KMS-11 (cell line): ENCODE data around the gene TNC.

ENCODE experiments used
- H2AFZ ChIP-seq: fragments of 200-600 bp; sonication (generic); 2 replicates; pipeline ENCODE4 v1.6.1; 2016; ENCODE audit warnings: antibody characterized with exemption, mixed run types, low read depth
- H3K27ac ChIP-seq: fragments of 200-600 bp; sonication (generic); 2 replicates; pipeline ENCODE4 v1.6.1; 2016; ENCODE audit warnings: mild to moderate bottlenecking, mixed run types
- H3K27me3 ChIP-seq: fragments of 200-600 bp; sonication (generic); 2 replicates; pipeline ENCODE4 v1.6.1; 2017; ENCODE audit warnings: mild to moderate bottlenecking, low read depth, mixed run types, moderate library complexity; ENCODE audit not compliant: insufficient read depth
- H3K36me3 ChIP-seq: fragments of 200-600 bp; sonication (generic); 2 replicates; pipeline ENCODE4 v1.6.1; 2017; ENCODE audit warnings: mild to moderate bottlenecking, mixed run types; ENCODE audit not compliant: insufficient read depth
- H3K4me1 ChIP-seq: fragments of 200-600 bp; sonication (generic); 2 replicates; pipeline ENCODE4 v1.6.1; 2016; ENCODE audit warnings: mild to moderate bottlenecking, low read depth, mixed run types; ENCODE audit not compliant: poor library complexity, severe bottlenecking
- H3K4me2 ChIP-seq: fragments of 200-600 bp; sonication (generic); 2 replicates; pipeline ENCODE4 v1.7.0; 2016; ENCODE audit warnings: mild to moderate bottlenecking, mixed run types
- H3K4me3 ChIP-seq: fragments of 200-600 bp; sonication (generic); IDR thresholded peaks from 2 replicates; pipeline ENCODE4 v1.6.1; 2017; ENCODE audit warnings: low read depth, low read length, mixed read lengths; ENCODE audit not compliant: insufficient read depth
- H3K79me2 ChIP-seq: fragments of 200-600 bp; sonication (generic); 2 replicates; pipeline ENCODE4 v1.6.1; 2016; ENCODE audit warnings: low read depth, mixed run types; ENCODE audit not compliant: insufficient read depth
- H3K9ac ChIP-seq: fragments of 200-600 bp; sonication (generic); 2 replicates; pipeline ENCODE4 v1.6.1; 2016; ENCODE audit warnings: mild to moderate bottlenecking, mixed run types
- H4K20me1 ChIP-seq: fragments of 200-600 bp; sonication (generic); 2 replicates; pipeline ENCODE4 v1.6.1; 2016; ENCODE audit warnings: mild to moderate bottlenecking, mixed run types; ENCODE audit not compliant: insufficient read depth
- TF ChIP-seq, protein P1 (sequence below): fragments of 200-600 bp; sonication (generic); conservative IDR thresholded peaks from 2 replicates; pipeline ENCODE4 v1.6.1; 2017; ENCODE audit warnings: low read depth, mild to moderate bottlenecking, antibody characterized with exemption, low read length, moderate library complexity, mixed read lengths

TNC gene

DNA sequence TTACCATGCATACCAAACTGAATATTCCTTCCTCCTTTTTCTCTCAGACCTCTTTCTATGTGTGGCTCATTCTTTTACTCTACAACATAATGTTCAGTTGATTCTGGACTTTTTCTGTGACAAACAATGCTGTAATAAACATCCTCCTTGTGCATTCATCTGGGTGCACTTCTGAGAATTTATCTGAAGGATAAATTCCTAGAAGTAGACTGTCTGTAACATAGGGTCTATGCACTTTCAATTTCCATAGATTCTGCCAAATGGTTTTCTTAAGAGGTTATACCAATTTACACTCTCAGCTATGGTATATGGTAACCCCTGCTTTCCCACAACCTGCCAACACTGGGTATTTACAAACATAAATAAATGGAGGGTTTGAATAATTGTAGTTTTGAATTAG, 24.1 kb upstream of the TNC start:
- Histone ChIP-seq H3K4me1 (no peaks in the 10 kb centered on the region), H3K27me3 (no peaks in the 10 kb centered on the region), H3K27ac (no peak overlapping the region), H3K4me2 (no peak overlapping the region), H4K20me1 (no peaks in the 10 kb centered on the region), H3K9ac (no peak overlapping the region), H3K79me2 (no peaks in the 10 kb centered on the region), H3K4me3 (no peak overlapping the region), H3K36me3 (no peaks in the 10 kb centered on the region), H2AFZ (no peak overlapping the region)
- TF ChIP-seq, protein P1, sequence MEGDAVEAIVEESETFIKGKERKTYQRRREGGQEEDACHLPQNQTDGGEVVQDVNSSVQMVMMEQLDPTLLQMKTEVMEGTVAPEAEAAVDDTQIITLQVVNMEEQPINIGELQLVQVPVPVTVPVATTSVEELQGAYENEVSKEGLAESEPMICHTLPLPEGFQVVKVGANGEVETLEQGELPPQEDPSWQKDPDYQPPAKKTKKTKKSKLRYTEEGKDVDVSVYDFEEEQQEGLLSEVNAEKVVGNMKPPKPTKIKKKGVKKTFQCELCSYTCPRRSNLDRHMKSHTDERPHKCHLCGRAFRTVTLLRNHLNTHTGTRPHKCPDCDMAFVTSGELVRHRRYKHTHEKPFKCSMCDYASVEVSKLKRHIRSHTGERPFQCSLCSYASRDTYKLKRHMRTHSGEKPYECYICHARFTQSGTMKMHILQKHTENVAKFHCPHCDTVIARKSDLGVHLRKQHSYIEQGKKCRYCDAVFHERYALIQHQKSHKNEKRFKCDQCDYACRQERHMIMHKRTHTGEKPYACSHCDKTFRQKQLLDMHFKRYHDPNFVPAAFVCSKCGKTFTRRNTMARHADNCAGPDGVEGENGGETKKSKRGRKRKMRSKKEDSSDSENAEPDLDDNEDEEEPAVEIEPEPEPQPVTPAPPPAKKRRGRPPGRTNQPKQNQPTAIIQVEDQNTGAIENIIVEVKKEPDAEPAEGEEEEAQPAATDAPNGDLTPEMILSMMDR: no peak

DNA sequence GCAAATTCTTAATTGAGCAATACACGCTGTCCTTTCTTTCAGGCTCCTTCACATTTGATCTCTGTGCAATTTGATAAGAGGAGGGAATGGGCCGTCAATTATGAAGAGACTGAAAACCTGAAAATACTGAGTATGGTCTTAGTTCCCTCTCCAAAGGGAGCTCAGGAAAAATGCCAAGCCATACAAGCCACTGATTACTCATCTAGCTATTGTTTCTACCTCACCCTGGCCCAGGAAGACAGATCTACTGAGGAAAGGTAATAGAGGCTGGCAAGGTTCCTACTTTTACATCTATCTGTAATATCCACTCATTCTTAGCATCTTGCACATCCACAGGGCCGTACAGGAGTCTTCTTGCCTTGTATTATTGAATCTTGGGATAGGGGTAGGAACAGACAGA, 23.7 kb upstream of the TNC start:
- no peaks in the 10 kb centered on the region for H3K27me3 ChIP-seq
- H3K36me3 ChIP-seq: no peaks in the 10 kb centered on the region
- TF ChIP-seq, protein P1: no peak
- no peaks in the 10 kb centered on the region for H4K20me1 ChIP-seq
- no peaks in the 10 kb centered on the region for H3K4me1 ChIP-seq
- no peak overlapping the region for H3K4me3 ChIP-seq
- no peak overlapping the region for H3K4me2 ChIP-seq
- H3K79me2 ChIP-seq: no peaks in the 10 kb centered on the region
- no peak overlapping the region for H2AFZ ChIP-seq
- no peak overlapping the region for H3K27ac ChIP-seq
- no peak overlapping the region for H3K9ac ChIP-seq

DNA sequence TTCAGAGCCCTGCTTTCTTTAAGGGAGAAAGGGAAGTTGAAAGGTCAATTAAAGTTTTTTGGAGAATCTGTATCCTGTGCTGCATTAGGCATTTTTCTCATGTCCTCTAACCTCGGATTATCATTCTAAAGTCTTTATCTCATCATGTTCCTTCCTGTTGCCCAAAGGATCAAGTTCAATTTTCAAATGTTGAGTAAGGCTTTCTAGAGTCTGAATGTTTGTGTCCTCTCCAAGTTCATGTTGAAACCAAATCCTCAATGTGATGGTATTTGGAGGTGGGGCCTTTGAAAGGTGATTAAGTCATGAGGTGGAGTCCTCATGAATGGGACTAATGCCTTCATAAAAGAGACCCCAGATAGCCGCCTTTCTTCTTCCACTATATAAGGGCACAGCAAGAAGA, 20.2 kb upstream of the TNC start:
- H3K9ac ChIP-seq: no peak overlapping the region

DNA sequence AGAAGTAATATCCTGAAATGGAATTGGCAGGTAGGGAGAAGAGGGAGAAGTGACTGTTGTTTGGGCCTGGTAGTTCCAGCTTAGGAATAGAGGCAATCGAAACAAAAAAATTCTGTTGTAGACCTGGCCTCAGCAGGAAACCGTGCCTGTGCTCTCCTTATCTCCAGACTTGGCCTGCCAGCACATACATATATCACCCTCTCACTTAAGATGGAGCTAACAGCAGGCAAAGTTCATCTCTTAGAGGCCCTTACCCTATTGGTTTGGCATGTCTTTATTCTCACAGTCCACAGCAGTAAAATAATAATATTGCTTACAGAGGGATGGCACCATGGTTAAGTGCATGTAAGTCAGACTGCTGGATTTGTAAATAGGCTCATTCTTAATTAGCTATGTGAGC, 19.6 kb upstream of the TNC start:
- H3K9ac ChIP-seq: no peak overlapping the region
- TF ChIP-seq, protein P1: no peak
- no peaks in the 10 kb centered on the region for H3K36me3 ChIP-seq
- H3K27me3 ChIP-seq: no peaks in the 10 kb centered on the region
- H3K79me2 ChIP-seq: no peaks in the 10 kb centered on the region
- no peak overlapping the region for H3K27ac ChIP-seq
- H4K20me1 ChIP-seq: no peaks in the 10 kb centered on the region
- H3K4me1 ChIP-seq: no peaks in the 10 kb centered on the region
- no peak overlapping the region for H3K4me2 ChIP-seq
- H2AFZ ChIP-seq: no peak overlapping the region
- no peak overlapping the region for H3K4me3 ChIP-seq

More for the DNA sequence above, 20.2 kb upstream of the TNC start:
- no peaks in the 10 kb centered on the region for H3K36me3 ChIP-seq
- H3K4me1 ChIP-seq: no peaks in the 10 kb centered on the region
- TF ChIP-seq, protein P1: no peak
- no peak overlapping the region for H3K4me3 ChIP-seq
- H3K27me3 ChIP-seq: no peaks in the 10 kb centered on the region
- no peaks in the 10 kb centered on the region for H3K79me2 ChIP-seq
- no peaks in the 10 kb centered on the region for H4K20me1 ChIP-seq
- no peak overlapping the region for H3K4me2 ChIP-seq
- H3K27ac ChIP-seq: no peak overlapping the region
- no peak overlapping the region for H2AFZ ChIP-seq
